Activated CD8-positive, alpha-beta memory T cell treated with anti-CD3 and anti-CD28 coated beads, Interleukin-2, amount 50 U/mL, for 4 hours (primary cell): ENCODE data around the gene SLC35E4.
"Not testable (repeated sequence)": the region's sequence is repeated elsewhere in the genome, so short reads cannot be mapped to it uniquely, and the experiment has no call there.

ENCODE experiments used
- DNase-seq: peaks from one replicate; pipeline ENCODE4 v3.0.0-alpha.2; 2020

The SLC35E4 gene

GRCh38 chr22:30654361-30654760 is 18.8 kb downstream of the SLC35E4 start:
- DNase-seq: no peak

- DNase-seq: no peak
These were observed 20.0 kb downstream of the SLC35E4 start for GRCh38 chr22:30655532-30655931.

GRCh38 chr22:30662040-30662439 is 26.5 kb downstream of the SLC35E4 start:
- DNase-seq: no peak

GRCh38 chr22:30664798-30665197 is 29.2 kb downstream of the SLC35E4 start:
- DNase-seq: no peak

GRCh38 chr22:30665266-30665665 is 29.7 kb downstream of the SLC35E4 start:
- no peak for DNase-seq

- DNase-seq: no peak
These were observed 30.2 kb downstream of the SLC35E4 start for GRCh38 chr22:30665786-30666185.

GRCh38 chr22:30667107-30667493 is 31.5 kb downstream of the SLC35E4 start:
- peak; percentile 30 for DNase-seq

- DNase-seq: peak; percentile 95
These were observed 32.2 kb downstream of the SLC35E4 start, which contains the start of gene DUSP18 for GRCh38 chr22:30667494-30668385. Gene DUSP18, minus strand, starts transcription at chr22:30667875. Its CDS starts 3,872 bp downstream, at chr22:30664003.

GRCh38 chr22:30668386-30668710 is 32.8 kb downstream of the SLC35E4 start:
- DNase-seq: no peak

- no peak for DNase-seq
These were observed 35.5 kb downstream of the SLC35E4 start for GRCh38 chr22:30671071-30671470.

- no peak for DNase-seq
These were observed 37.6 kb downstream of the SLC35E4 start for GRCh38 chr22:30673136-30673535.

GRCh38 chr22:30674482-30674881 is 38.9 kb downstream of the SLC35E4 start:
- no peak for DNase-seq

GRCh38 chr22:30675436-30675835 is 39.9 kb downstream of the SLC35E4 start:
- no peak for DNase-seq

- not testable (repeated sequence) for DNase-seq
These were observed 41.0 kb downstream of the SLC35E4 start for GRCh38 chr22:30676565-30676964.

GRCh38 chr22:30679895-30680690 is 44.5 kb downstream of the SLC35E4 start:
- not testable (repeated sequence) for DNase-seq

GRCh38 chr22:30680991-30681770 is 45.6 kb downstream of the SLC35E4 start:
- no peak for DNase-seq

- DNase-seq: no peak
These were observed 46.2 kb downstream of the SLC35E4 start for GRCh38 chr22:30681831-30682230.

- DNase-seq: no peak
These were observed 49.6 kb downstream of the SLC35E4 start for GRCh38 chr22:30685178-30685577.

GRCh38 chr22:30687358-30687757 is 51.8 kb downstream of the SLC35E4 start:
- DNase-seq: no peak

- no peak for DNase-seq
These were observed 54.0 kb downstream of the SLC35E4 start for GRCh38 chr22:30689622-30690021.

- DNase-seq: no peak
These were observed 55.6 kb downstream of the SLC35E4 start for GRCh38 chr22:30691204-30691603.

GRCh38 chr22:30694171-30694639 is 58.6 kb downstream of the SLC35E4 start:
- DNase-seq: peak; percentile 58
